Sciatic nerve (tissue), 2 donors: ENCODE measurements around the gene PTPRE. TPM values are rescaled to one million over a fixed set of nuclear protein-coding genes. Genes with fewer than 3 reads are reported as not detected.
"Not testable (repeated sequence)": the region's sequence is repeated elsewhere in the genome, so short reads cannot be mapped to it uniquely, and the experiment has no call there.

Experiments
- ATAC-seq: fragments of 200-7000 bp; cut with Tn5 transposase; one replicate; pipeline ENCODE4 v1.9.1; 2020; ENCODE audit warnings: mild to moderate bottlenecking, moderate library complexity
- DNase-seq: peaks from one replicate; pipeline ENCODE4 v3.0.0-alpha.2; 2020; ENCODE audit warnings: low spot score
- intact Hi-C: fragments of 100-400 bp; cut with DNase I; formaldehyde crosslinking; loops from one replicate; pipeline ENCODE4 v1.14.2; 2022
- total RNA-seq: library from RNA; stranded (reverse); fragmentation: NEBNext Ultra II Directional; extraction: Animal tissue kit (Norgen Biotek cat#: 25700); gene quantifications from one replicate; pipeline ENCODE4 v1.2.1, GENCODE V29; 2021
- donor health status: DM: no; HTN: no; CAD: no.
- donor health status: DM: no; HTN: no; CAD: no.

Gene PTPRE
- total RNA-seq, 1 donor from 2014 or later = 53.0 TPM

DNA sequence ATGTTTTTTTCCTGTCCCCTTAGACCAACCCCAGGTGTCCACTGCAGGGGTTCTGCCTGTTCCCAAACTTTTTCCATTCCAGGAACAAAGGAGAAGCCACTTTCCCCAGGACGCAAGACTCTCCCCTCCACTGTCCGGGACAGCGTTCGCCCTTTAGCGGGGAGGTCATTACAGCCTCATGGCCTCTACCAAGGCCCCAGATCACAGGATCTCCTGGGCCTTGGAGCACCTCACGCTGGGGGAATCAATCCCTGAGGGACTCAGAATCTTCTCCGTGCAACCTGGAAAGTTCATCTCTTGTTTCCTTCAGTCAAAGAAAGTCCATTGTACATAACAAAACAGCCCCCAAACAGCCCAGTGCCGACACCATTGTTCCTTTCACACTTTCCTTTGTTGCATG is 178.1 kb downstream of the PTPRE start:
- ATAC-seq = no peak
- intact Hi-C loops = no loop called here
- DNase-seq = peak; percentile 30

GRCh38 chr10:128086003-128086863 is 179.3 kb downstream of the PTPRE start:
- ATAC-seq = no peak
- DNase-seq = no peak
- intact Hi-C loops = no loop called here

GRCh38 chr10:128087146-128087883 is 180.4 kb downstream of the PTPRE start:
- intact Hi-C loops = no loop called here
- ATAC-seq = no peak

GRCh38 chr10:128087884-128088709 is 181.2 kb downstream of the PTPRE start:
- intact Hi-C loops = no loop called here
- DNase-seq (no peak), ATAC-seq (no peak)

More at GRCh38 chr10:128087146-128087883, 180.4 kb downstream of the PTPRE start:
- DNase-seq = no peak

DNA sequence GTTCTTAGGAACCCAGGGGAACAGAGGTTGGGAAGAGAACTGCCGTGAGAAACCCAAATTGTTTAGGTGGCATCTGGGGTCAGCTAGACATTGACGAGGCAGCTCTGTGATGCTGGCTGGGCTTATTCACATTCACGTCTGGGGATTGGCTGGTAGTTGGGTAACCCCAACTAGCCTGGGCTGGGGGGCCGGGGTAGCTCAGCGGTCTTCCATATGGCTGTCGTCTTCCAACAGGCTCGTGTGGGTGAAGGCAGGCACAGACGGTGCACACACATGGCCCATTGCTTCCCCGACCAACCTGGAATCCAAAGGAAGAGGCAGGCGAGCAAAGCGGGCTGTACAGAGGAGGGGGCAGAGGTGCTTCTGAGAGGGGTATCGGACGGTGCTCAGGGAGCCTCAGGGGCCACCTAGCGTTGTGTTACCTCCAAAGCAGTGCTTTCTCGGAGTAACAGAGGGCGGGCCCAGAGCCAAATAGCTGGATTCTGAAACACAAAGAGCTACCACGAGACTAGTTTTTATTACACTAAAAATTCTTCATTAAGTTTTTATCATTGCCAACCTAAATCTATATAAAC is 184.8 kb downstream of the PTPRE start:
- intact Hi-C loops = no loop called here
- ATAC-seq (no peak), DNase-seq (no peak)

DNA sequence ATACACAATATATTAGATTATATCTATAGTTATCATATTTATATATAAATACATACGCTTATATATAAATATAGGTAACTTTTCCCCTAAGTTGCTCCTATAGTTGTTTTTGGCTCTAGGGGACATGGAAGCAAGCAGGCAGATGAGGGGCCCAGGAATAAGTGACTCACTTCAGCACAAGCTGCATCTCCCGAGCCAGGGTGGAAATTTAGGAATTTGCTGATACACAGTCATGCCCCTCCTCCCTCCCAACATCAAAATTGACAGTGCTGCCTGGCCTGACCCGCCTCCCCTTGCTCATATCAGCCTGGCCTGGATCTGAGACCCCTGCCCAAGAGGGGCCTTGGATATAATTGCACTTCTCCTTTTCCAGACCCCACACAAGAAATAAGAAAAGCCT is 185.6 kb downstream of the PTPRE start:
- no peak for ATAC-seq
- no peak for DNase-seq
- intact Hi-C loops = no loop called here

DNA sequence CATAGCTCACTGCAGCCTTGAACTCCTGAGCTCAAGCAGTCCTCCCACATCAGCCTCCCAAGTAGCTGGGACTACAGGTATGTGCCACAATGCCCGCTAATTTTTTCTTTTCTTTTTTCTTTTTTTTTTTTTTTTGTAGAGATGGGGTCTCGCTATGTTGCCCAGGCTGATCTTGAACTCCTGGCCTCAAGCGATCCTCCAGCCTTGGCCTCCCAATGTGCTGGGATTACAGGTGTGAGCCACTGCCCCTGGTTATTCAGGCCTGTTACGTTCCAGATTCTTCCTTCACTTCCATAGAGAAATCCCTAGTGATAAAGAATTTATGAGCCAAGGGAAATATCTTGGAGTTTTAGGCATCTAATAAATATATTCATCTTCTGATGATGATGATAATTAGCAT is 187.7 kb downstream of the PTPRE start:
- ATAC-seq, intact Hi-C loops, DNase-seq: not testable (repeated sequence)

DNA sequence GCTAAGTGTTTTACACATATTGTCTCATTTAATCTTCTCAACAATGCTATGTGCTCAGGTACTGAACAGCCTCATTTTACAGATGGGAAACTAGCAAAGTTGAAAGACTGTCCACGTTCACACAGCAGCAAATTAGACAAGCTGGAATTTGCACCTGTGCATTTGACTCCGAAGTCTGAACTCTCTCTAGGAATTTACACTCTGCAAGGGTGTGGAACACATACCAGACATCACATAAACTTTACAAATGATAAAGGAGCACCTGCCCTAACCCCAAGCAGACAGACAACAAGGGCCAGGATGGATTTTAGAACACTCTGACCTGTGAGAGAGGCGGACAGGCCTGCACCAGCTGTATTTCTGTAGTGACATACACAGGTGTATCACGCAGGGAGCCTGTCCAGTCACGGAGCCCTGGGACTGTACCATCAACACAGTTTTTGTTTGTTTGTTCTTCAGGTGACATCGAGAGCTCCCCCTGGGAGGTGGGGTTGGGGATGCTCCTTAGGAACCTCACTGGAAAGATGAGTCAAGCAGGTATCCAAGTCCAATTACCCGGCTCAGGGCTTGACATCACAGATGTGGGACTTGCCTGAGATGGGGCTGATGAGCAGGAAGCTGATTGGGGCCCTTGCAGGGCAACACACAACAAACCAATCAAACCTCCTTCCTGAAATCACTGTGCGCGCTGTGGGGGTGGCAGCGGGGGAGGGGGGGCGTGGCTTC is 188.3 kb downstream of the PTPRE start:
- no peak for ATAC-seq
- DNase-seq = no peak
- intact Hi-C loops = no loop called here

DNA sequence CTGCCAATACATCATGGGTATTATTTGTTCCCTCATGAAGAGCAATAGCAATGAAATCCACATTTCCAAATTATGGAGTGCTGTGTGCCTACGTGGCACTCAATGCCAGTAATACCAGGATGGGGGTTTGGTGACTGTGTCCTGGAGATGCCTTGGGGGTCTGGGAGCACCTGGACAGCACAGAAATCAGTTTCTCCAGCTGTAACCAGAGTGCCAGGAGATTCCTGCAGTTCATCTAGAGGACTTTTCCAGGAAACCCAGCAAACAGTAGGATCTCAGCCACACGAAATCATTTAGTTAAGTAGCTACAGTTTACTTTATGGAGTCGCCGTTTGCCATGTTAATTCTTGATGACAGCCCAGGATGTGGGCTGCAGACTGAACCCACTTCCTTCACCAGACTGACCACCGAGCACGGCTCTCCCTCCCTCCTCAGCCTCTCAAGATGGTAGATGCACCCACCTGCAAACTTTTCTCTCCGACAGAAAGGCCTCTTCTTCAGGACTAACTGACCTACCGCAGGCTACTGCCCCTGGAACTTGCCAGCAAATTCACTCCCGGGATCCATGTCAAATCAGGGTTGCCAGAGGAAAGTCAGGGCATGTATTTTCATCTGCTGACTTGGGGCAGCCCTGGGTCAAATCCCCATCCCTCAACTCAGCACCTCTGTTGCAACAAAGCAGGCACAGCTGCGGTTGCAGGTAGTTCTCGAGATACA is 189.0 kb downstream of the PTPRE start:
- DNase-seq (no peak), ATAC-seq (no peak)
- intact Hi-C loops = no loop called here

GRCh38 chr10:128096486-128097199 is 189.7 kb downstream of the PTPRE start:
- ATAC-seq = no peak
- intact Hi-C loops = no loop called here
- no peak for DNase-seq

- DNase-seq (no peak), ATAC-seq (no peak)
- intact Hi-C loops = no loop called here
Measured at GRCh38 chr10:128097783-128098182, 190.9 kb downstream of the PTPRE start.

GRCh38 chr10:128098631-128099030 is 191.7 kb downstream of the PTPRE start:
- DNase-seq = no peak

DNA sequence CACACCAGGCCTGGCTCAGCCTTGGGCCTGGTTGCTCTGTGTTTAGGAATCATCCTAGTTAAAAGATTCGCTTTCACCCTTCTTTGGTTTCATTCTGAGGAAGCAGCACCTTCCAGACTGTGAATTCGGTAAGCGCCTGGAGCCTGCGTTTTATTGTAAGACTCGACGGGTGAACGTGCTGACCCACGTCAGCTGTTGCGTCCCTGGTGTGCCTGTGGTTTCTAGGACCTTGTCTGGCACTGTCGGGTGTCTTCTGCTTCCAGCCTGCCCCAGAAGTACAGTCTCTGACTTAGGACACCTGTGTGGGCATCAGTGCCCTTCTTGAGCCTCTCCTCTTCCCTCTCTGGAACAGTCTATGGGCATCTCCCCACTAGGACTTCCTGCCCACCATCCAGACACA is 193.0 kb downstream of the PTPRE start:
- DNase-seq = no peak
- ATAC-seq = no peak
- intact Hi-C loops = no loop called here

More at GRCh38 chr10:128098631-128099030, 191.7 kb downstream of the PTPRE start:
- intact Hi-C loops = no loop called here
- ATAC-seq = no peak

- intact Hi-C loops = no loop called here
- ATAC-seq (no peak), DNase-seq (no peak)
Measured at GRCh38 chr10:128101901-128102300, 195.0 kb downstream of the PTPRE start.

GRCh38 chr10:128102480-128103228 is 195.8 kb downstream of the PTPRE start:
- no peak for DNase-seq

GRCh38 chr10:128103229-128103714 is 196.4 kb downstream of the PTPRE start:
- no peak for ATAC-seq
- intact Hi-C loops = no loop called here
- no peak for DNase-seq

More at GRCh38 chr10:128102480-128103228, 195.8 kb downstream of the PTPRE start:
- intact Hi-C loops = no loop called here
- ATAC-seq = no peak
